H1 (cell line): Measurements from ENCODE around the gene SLC28A2. TPM values are rescaled to one million over a fixed set of nuclear protein-coding genes. Genes with fewer than 3 reads are reported as not detected.

Experiments used
- CTCF ChIA-PET: fragments of 300-600 bp; sonication (Branson Sonifier 250); formaldehyde crosslinking; loops from one replicate; lab custom pipeline; 2021; ENCODE audit not compliant: partially characterized antibody; lab: Charles Lee
- POLR2A ChIA-PET: fragments of 300-600 bp; sonication (Branson Sonifier 250); formaldehyde crosslinking; loops from one replicate; lab custom pipeline; 2021; ENCODE audit warnings: inconsistent platforms; ENCODE audit not compliant: partially characterized antibody; lab: Charles Lee
- DNase-seq, 2 experiments: peaks; one replicate each; pipeline versions ENCODE4 v3.0.0 to v3.0.0-alpha.2; 2010 to 2022; ENCODE audit warnings: low spot score in 2 of 2, low read depth in 1 of 2, mixed read lengths in 1 of 2
- FAIRE-seq: peaks from 2 replicates; lab custom pipeline; 2011; peaks lifted over from hg19 to GRCh38; lab: Jason Lieb, UNC
- H2AFZ ChIP-seq: 2 replicates; pipeline ENCODE4 v1.8.1; 2012; ENCODE audit warnings: low read length, inconsistent platforms
- H2AK5ac ChIP-seq: 2 replicates; pipeline ENCODE4 v1.6.1; 2013; ENCODE audit warnings: low read depth, low read length
- H2BK120ac ChIP-seq: replicated peaks from 2 replicates; pipeline ENCODE3; 2013; ENCODE audit warnings: low read depth, low read length, inconsistent platforms
- H2BK12ac ChIP-seq: 2 replicates; pipeline ENCODE4 v1.6.1; 2013; ENCODE audit warnings: low read depth, low read length
- H2BK15ac ChIP-seq: 2 replicates; pipeline ENCODE4 v1.6.1; 2013; ENCODE audit warnings: low read length
- H2BK20ac ChIP-seq: 2 replicates; pipeline ENCODE4 v1.6.1; 2013; ENCODE audit warnings: low read length
- H2BK5ac ChIP-seq: 2 replicates; pipeline ENCODE4 v1.6.1; 2013; ENCODE audit warnings: low read depth, low read length
- H3K14ac ChIP-seq: 2 replicates; pipeline ENCODE4 v1.6.1; 2013; ENCODE audit warnings: inconsistent platforms; ENCODE audit not compliant: insufficient read length
- H3K18ac ChIP-seq: 2 replicates; pipeline ENCODE4 v1.6.1; 2013; ENCODE audit warnings: low read length; ENCODE audit errors: extremely low read depth
- H3K23ac ChIP-seq: 2 replicates; pipeline ENCODE4 v1.6.1; 2013; ENCODE audit warnings: inconsistent platforms; ENCODE audit not compliant: insufficient read length
- H3K23me2 ChIP-seq: 2 replicates; pipeline ENCODE4 v1.6.1; 2013; ENCODE audit warnings: low read depth, low read length
- H3K27ac ChIP-seq: 2 replicates; pipeline ENCODE4 v1.6.1; 2011; ENCODE audit warnings: low read depth, low read length, inconsistent platforms
- H3K27me3 ChIP-seq, 4 experiments: replicated peaks in 1 of 4; 1 replicate in 1 of 4; 2 replicates in 3 of 4; pipeline versions ENCODE4 v1.6.1 to v1.8.1; 2011 to 2013; ENCODE audit warnings: low read length in 3 of 4, mild to moderate bottlenecking in 3 of 4, inconsistent platforms in 2 of 4, mixed read lengths in 2 of 4, moderate library complexity in 1 of 4; ENCODE audit not compliant: control insufficient read depth in 3 of 4, insufficient read depth in 3 of 4; ENCODE audit errors: extremely low read depth in 1 of 4
- H3K36me3 ChIP-seq, 4 experiments: 2 replicates each; pipeline versions ENCODE4 v1.6.1 to v1.8.1; 2011 to 2013; ENCODE audit warnings: mild to moderate bottlenecking in 4 of 4, low read length in 3 of 4, moderate library complexity in 2 of 4, control low read depth in 1 of 4, inconsistent platforms in 1 of 4; ENCODE audit not compliant: insufficient read depth in 4 of 4, control insufficient read depth in 2 of 4
- H3K4ac ChIP-seq: replicated peaks from 2 replicates; pipeline ENCODE3; 2013; ENCODE audit warnings: low read length, low read depth, mixed read lengths, inconsistent platforms; ENCODE audit not compliant: insufficient read length
- H3K4me1 ChIP-seq, 4 experiments: replicated peaks in 1 of 4; 1 replicate in 1 of 4; 2 replicates in 3 of 4; pipeline versions ENCODE4 v1.6.1 to v1.8.1; 2011 to 2013; ENCODE audit warnings: low read length in 3 of 4, inconsistent platforms in 2 of 4, mixed read lengths in 1 of 4; ENCODE audit not compliant: insufficient read depth in 4 of 4, control insufficient read depth in 3 of 4
- H3K4me2 ChIP-seq, 2 experiments: 2 replicates each; pipeline versions ENCODE4 v1.6.1 to v1.8.1; 2011 to 2013; ENCODE audit warnings: low read depth in 2 of 2, low read length in 2 of 2, control low read depth in 1 of 2, inconsistent platforms in 1 of 2, mild to moderate bottlenecking in 1 of 2; ENCODE audit not compliant: insufficient read depth in 1 of 2
- H3K4me3 ChIP-seq, 4 experiments: fragments of 200-600, 300-600 bp in 1 of 4; sonication (generic), shearing (Covaris generic), sonication (Bioruptor Twin) in 1 of 4; 2 replicates each; pipeline versions ENCODE4 v1.5.1 to v1.8.1; 2011 to 2016; ENCODE audit warnings: low read length in 4 of 4, low read depth in 3 of 4, control low read depth in 2 of 4, inconsistent platforms in 2 of 4, mild to moderate bottlenecking in 2 of 4, mixed read lengths in 1 of 4, moderate library complexity in 1 of 4; ENCODE audit not compliant: insufficient read depth in 2 of 4; ENCODE audit errors: extremely low read depth in 1 of 4
- H3K56ac ChIP-seq: replicated peaks from 2 replicates; pipeline ENCODE3; 2013; ENCODE audit warnings: low read depth, mild to moderate bottlenecking, mixed read lengths, low read length, inconsistent platforms; ENCODE audit not compliant: insufficient read length
- H3K79me1 ChIP-seq: 2 replicates; pipeline ENCODE4 v1.6.1; 2013; ENCODE audit warnings: low read depth, low read length, control low read depth
- H3K79me2 ChIP-seq, 2 experiments: 2 replicates each; pipeline versions ENCODE4 v1.6.1 to v1.8.1; 2012 to 2013; ENCODE audit warnings: low read length in 2 of 2, mild to moderate bottlenecking in 2 of 2, inconsistent platforms in 1 of 2; ENCODE audit not compliant: insufficient read depth in 2 of 2, control insufficient read depth in 1 of 2
- H3K9ac ChIP-seq, 4 experiments: replicated peaks in 1 of 4; 1 replicate in 1 of 4; 2 replicates in 3 of 4; pipeline versions ENCODE4 v1.6.1 to v1.8.1; 2011 to 2013; ENCODE audit warnings: low read depth in 3 of 4, low read length in 3 of 4, control low read depth in 2 of 4, mild to moderate bottlenecking in 2 of 4, moderate library complexity in 2 of 4, inconsistent platforms in 1 of 4; ENCODE audit errors: extremely low read depth in 1 of 4
- H3K9me3 ChIP-seq, 2 experiments: 2 replicates each; pipeline versions ENCODE4 v1.6.1 to v1.8.1; 2012 to 2013; ENCODE audit warnings: mild to moderate bottlenecking in 2 of 2, moderate library complexity in 2 of 2, control low read depth in 1 of 2, inconsistent platforms in 1 of 2, low read depth in 1 of 2, low read length in 1 of 2, mixed read lengths in 1 of 2; ENCODE audit not compliant: insufficient read depth in 2 of 2
- H4K20me1 ChIP-seq, 2 experiments: replicated peaks in 1 of 2; 2 replicates each; pipeline versions ENCODE3 to v1.8.1; 2011 to 2013; ENCODE audit warnings: inconsistent platforms in 2 of 2, low read length in 2 of 2, mild to moderate bottlenecking in 1 of 2; ENCODE audit not compliant: insufficient read depth in 2 of 2, control insufficient read depth in 1 of 2
- H4K5ac ChIP-seq: 2 replicates; pipeline ENCODE4 v1.6.1; 2013; ENCODE audit warnings: low read length, low read depth, mixed read lengths, inconsistent platforms; ENCODE audit not compliant: insufficient read length
- H4K8ac ChIP-seq: 2 replicates; pipeline ENCODE4 v1.8.0; 2013; ENCODE audit warnings: mild to moderate bottlenecking, moderate library complexity, low read length, inconsistent platforms; ENCODE audit not compliant: insufficient read depth; ENCODE audit errors: extremely low read depth
- H4K91ac ChIP-seq: replicated peaks from 2 replicates; pipeline ENCODE3; 2013; ENCODE audit warnings: low read length, mixed read lengths, inconsistent platforms; ENCODE audit not compliant: insufficient read length
- RAD21 ChIP-seq, 2 experiments: IDR thresholded peaks in 1 of 2; conservative IDR thresholded peaks in 1 of 2; 2 replicates each; pipeline ENCODE4 v1.6.1; 2011; ENCODE audit warnings: low read depth in 2 of 2, low read length in 2 of 2, improper control_type of control experiment in 1 of 2, inconsistent platforms in 1 of 2, mild to moderate bottlenecking in 1 of 2, moderate library complexity in 1 of 2
- WGBS, 2 experiments: shearing (Covaris generic) in 1 of 2; methylation state at CpG; one replicate each; pipeline versions ENCODE4 v1.1.6 to v1.1.7; 2013 to 2015; ENCODE audit warnings: low lambda C conversion rate in 2 of 2, mixed read lengths in 2 of 2, inconsistent platforms in 1 of 2, low coverage in 1 of 2, missing lambda C conversion rate in 1 of 2; ENCODE audit not compliant: insufficient replicate concordance in 2 of 2, insufficient coverage in 1 of 2, insufficient read length in 1 of 2; ENCODE audit errors: extremely low coverage in 1 of 2, missing lambda C conversion rate in 1 of 2; 5-methylcytosine and 5-hydroxymethylcytosine counted together
- polyA plus RNA-seq, 7 experiments: library from polyadenylated mRNA; depleted of rRNA in 3 of 7; stranded (reverse) in 5 of 7; unstranded in 2 of 7; fragments of >200 nt in 5 of 7; fragments of 200-250 nt in 2 of 7; gene quantifications; 1 replicate in 5 of 7; 2 replicates in 1 of 7; 4 replicates in 1 of 7; pipeline versions ENCODE4 v1.2.1 to v1.2.3, GENCODE V29; 2011 to 2013; ENCODE audit warnings: missing spikeins in 2 of 7, mixed read lengths in 2 of 7
- total RNA-seq: library from RNA; stranded (reverse); fragmentation: NEBNext Ultra II Directional; extraction: Animal tissue kit (Norgen Biotek cat#: 25700); gene quantifications from 2 replicates; pipeline ENCODE4 v1.2.1, GENCODE V29; 2021
- TF ChIP-seq, protein P1 (sequence below): IDR thresholded peaks from 2 replicates; pipeline ENCODE4 v1.6.1; 2012; ENCODE audit warnings: inconsistent platforms
- TF ChIP-seq, protein P2 (sequence below), 3 experiments: IDR thresholded peaks; 1 replicate in 2 of 3; 2 replicates in 1 of 3; pipeline versions ENCODE4 v1.5.1 to v1.6.1; 2011; ENCODE audit warnings: low read length in 3 of 3, mild to moderate bottlenecking in 3 of 3, inconsistent platforms in 2 of 3, low read depth in 1 of 3, moderate library complexity in 1 of 3; ENCODE audit not compliant: insufficient read depth in 1 of 3; ENCODE audit errors: control extremely low read depth in 1 of 3

The SLC28A2 gene
- total and polyA plus RNA-seq, 2 of the 8 experiments (the other 6 are each of a cell fraction or from before 2014, with no cell fraction given): 0.11 TPM; not detected in 1

DNA sequence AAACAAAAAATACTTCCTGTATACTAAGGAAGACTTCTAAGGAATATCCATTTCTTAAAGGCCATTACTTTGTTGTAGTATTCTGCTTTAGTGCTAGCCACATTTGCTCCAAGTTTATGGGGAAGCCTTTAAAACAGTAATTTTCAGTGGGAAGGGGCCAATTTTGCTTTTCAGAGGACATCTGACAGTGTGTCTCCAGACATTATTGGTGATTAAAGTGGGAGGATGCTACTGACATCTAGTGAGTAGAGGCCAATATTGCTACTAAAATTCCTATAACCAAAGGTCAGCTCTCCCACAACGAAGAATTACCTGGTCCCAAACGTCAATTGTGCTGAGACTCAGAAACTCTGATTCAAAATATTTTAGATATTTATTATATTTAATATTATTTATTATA is 24.8 kb downstream of the SLC28A2 start:
- H2BK12ac ChIP-seq: no peak overlapping the region
- no peak overlapping the region for H2BK120ac ChIP-seq
- no peak overlapping the region for H3K9ac ChIP-seq
- no peaks in the 10 kb centered on the region; the same call in 1 of the 2 replicates for H3K79me1 ChIP-seq
- H2BK20ac ChIP-seq: no peak overlapping the region
- DNase-seq: no peak
- H3K23ac ChIP-seq: no peak overlapping the region
- H3K4ac ChIP-seq: no peak overlapping the region
- H2BK5ac ChIP-seq: no peak overlapping the region
- no peaks in the 10 kb centered on the region for H3K36me3 ChIP-seq
- H3K4me1 ChIP-seq: no peaks in the 10 kb centered on the region; a peak in 1 of 7 replicates
- 44% methylated on average over 2 of the region's 2 CpGs; no CpG with 5 or more reads in 1 of the 2 experiments for WGBS, 2 experiments
- H3K79me2 ChIP-seq: no peaks in the 10 kb centered on the region
- no peaks in the 10 kb centered on the region for H4K20me1 ChIP-seq
- H3K23me2 ChIP-seq: no peaks in the 10 kb centered on the region; the same call in 1 of the 2 replicates
- no peak overlapping the region for H3K4me2 ChIP-seq
- H3K4me3 ChIP-seq: no peak overlapping the region
- H4K91ac ChIP-seq: no peak overlapping the region
- TF ChIP-seq, protein P1, sequence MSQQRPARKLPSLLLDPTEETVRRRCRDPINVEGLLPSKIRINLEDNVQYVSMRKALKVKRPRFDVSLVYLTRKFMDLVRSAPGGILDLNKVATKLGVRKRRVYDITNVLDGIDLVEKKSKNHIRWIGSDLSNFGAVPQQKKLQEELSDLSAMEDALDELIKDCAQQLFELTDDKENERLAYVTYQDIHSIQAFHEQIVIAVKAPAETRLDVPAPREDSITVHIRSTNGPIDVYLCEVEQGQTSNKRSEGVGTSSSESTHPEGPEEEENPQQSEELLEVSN: no peak
- TF ChIP-seq RAD21 (IDR thresholded peaks at IDR 0.05 in 1 of 2, conservative IDR thresholded peaks at IDR 0.05 in 1 of 2; ENCODE audit: low read depth in 2 of 2, low read length in 2 of 2): peak; percentile 51
- TF ChIP-seq, protein P2, sequence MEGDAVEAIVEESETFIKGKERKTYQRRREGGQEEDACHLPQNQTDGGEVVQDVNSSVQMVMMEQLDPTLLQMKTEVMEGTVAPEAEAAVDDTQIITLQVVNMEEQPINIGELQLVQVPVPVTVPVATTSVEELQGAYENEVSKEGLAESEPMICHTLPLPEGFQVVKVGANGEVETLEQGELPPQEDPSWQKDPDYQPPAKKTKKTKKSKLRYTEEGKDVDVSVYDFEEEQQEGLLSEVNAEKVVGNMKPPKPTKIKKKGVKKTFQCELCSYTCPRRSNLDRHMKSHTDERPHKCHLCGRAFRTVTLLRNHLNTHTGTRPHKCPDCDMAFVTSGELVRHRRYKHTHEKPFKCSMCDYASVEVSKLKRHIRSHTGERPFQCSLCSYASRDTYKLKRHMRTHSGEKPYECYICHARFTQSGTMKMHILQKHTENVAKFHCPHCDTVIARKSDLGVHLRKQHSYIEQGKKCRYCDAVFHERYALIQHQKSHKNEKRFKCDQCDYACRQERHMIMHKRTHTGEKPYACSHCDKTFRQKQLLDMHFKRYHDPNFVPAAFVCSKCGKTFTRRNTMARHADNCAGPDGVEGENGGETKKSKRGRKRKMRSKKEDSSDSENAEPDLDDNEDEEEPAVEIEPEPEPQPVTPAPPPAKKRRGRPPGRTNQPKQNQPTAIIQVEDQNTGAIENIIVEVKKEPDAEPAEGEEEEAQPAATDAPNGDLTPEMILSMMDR (IDR thresholded peaks at IDR 0.05; ENCODE audit: control extremely low read depth in 1 of 3, insufficient read depth in 1 of 3, low read depth in 1 of 3, low read length in 3 of 3): peak in 2 of 3 experiments; percentile 28 to 40; a peak in 2 of 4 replicates
- H2AFZ ChIP-seq: no peak overlapping the region
- no peak overlapping the region for H2BK15ac ChIP-seq
- no peak overlapping the region for H3K18ac ChIP-seq
- H3K9me3 ChIP-seq: no peaks in the 10 kb centered on the region
- no peak overlapping the region for H4K8ac ChIP-seq
- ChIA-PET POLR2A (no interaction called here), CTCF (interaction anchor here (0.5 to 1.4 kb wide), 7 partner anchors 48 to 130 kb away, joined by 3 to 7 read pairs (median 3); no protein-coding TSS in a partner anchor)
- no peak overlapping the region for H3K14ac ChIP-seq
- H2AK5ac ChIP-seq: no peak overlapping the region
- H3K56ac ChIP-seq: no peak overlapping the region
- no peak overlapping the region for H4K5ac ChIP-seq
- H3K27ac ChIP-seq: no peak overlapping the region
- H3K27me3 ChIP-seq: no peaks in the 10 kb centered on the region
- FAIRE-seq: no peak
